ENCODE data around the gene GPX4.

Gene GPX4

GRCh38 chr19:1131718-1132551 lies 28.1 kb downstream of the GPX4 start:
- TF ChIP-seq CTCF (IDR thresholded peaks at IDR 0.05; ENCODE audit: control insufficient read depth, extremely low read depth, insufficient read depth) = no peak
- DNase-seq (ENCODE audit: low read depth) = no peak
- no peak overlapping the region for H3K4me3 ChIP-seq (ENCODE audit: low read depth, low read length)

- no peak overlapping the region for H3K4me3 ChIP-seq (ENCODE audit: low read depth, low read length)
- no peak for TF ChIP-seq CTCF (IDR thresholded peaks at IDR 0.05; ENCODE audit: control insufficient read depth, extremely low read depth, insufficient read depth)
- no peak for DNase-seq (ENCODE audit: low read depth)
These were observed 29.0 kb downstream of the GPX4 start for GRCh38 chr19:1132552-1133383.

GRCh38 chr19:1133471-1133929 lies 29.7 kb downstream of the GPX4 start:
- no peak overlapping the region for H3K4me3 ChIP-seq (ENCODE audit: low read depth, low read length)
- DNase-seq (ENCODE audit: low read depth) = no peak
- no peak for TF ChIP-seq CTCF (IDR thresholded peaks at IDR 0.05; ENCODE audit: control insufficient read depth, extremely low read depth, insufficient read depth)

GRCh38 chr19:1134431-1134830 lies 30.6 kb downstream of the GPX4 start:
- no peak for TF ChIP-seq CTCF (IDR thresholded peaks at IDR 0.05; ENCODE audit: control insufficient read depth, extremely low read depth, insufficient read depth)

GRCh38 chr19:1135454-1135853 lies 31.7 kb downstream of the GPX4 start:
- no peak for TF ChIP-seq CTCF (IDR thresholded peaks at IDR 0.05; ENCODE audit: control insufficient read depth, extremely low read depth, insufficient read depth)
- no peak overlapping the region for H3K4me3 ChIP-seq (ENCODE audit: low read depth, low read length)
- no peak for DNase-seq (ENCODE audit: low read depth)

More at GRCh38 chr19:1134431-1134830, 30.6 kb downstream of the GPX4 start:
- no peak for DNase-seq (ENCODE audit: low read depth)
- no peak overlapping the region for H3K4me3 ChIP-seq (ENCODE audit: low read depth, low read length)

GRCh38 chr19:1136201-1136600 lies 32.4 kb downstream of the GPX4 start:
- TF ChIP-seq CTCF (IDR thresholded peaks at IDR 0.05; ENCODE audit: control insufficient read depth, extremely low read depth, insufficient read depth) = no peak
- H3K4me3 ChIP-seq (ENCODE audit: low read depth, low read length) = no peak overlapping the region
- DNase-seq (ENCODE audit: low read depth) = no peak
